A549 (cell line): ENCODE data around the gene ALPG. TPM values are rescaled to one million over a fixed set of nuclear protein-coding genes. Genes with fewer than 3 reads are reported as not detected.
"Not testable (repeated sequence)": the region's sequence is repeated elsewhere in the genome, so short reads cannot be mapped to it uniquely, and the experiment has no call there.

Experiments used
- ATAC-seq, 2 experiments: fragments of 200-7000 bp in 1 of 2; fragments of >200 bp in 1 of 2; cut with Nextera tagmentation in 1 of 2; cut with Tn5 transposase in 1 of 2; 3 replicates each; pipeline versions ENCODE4 v1.8.0 to v1.9.1; 2018 to 2020; ENCODE audit warnings: mild to moderate bottlenecking in 1 of 2, moderate library complexity in 1 of 2
- CTCF ChIA-PET: fragments of 300-600 bp; sonication (Branson Sonifier 250); formaldehyde crosslinking; extraction: SDS; loops from one replicate; lab custom pipeline; 2021; ENCODE audit warnings: antibody characterized with exemption, inconsistent platforms; lab: Yijun Ruan, JAX
- POLR2A ChIA-PET: fragments of 350-600 bp; formaldehyde crosslinking; extraction: SDS; loops from one replicate; lab custom pipeline; 2021; ENCODE audit warnings: antibody characterized with exemption, inconsistent platforms; lab: Yijun Ruan, JAX
- DNase-seq, 2 experiments: peaks; one replicate each; pipeline versions ENCODE4 v3.0.0 to v3.0.0-alpha.2; 2011 to 2016; ENCODE audit warnings: low read depth in 1 of 2, low spot score in 1 of 2
- FAIRE-seq: peaks from 2 replicates; lab custom pipeline; 2011; peaks lifted over from hg19 to GRCh38; lab: Jason Lieb, UNC
- H3K27ac ChIP-seq, 2 experiments: fragments of >200 bp; sonication (Bioruptor Twin); formaldehyde crosslinking; 3 replicates each; pipeline ENCODE4 v1.5.1; 2016 to 2017
- H3K4me1 ChIP-seq: fragments of >200 bp; sonication (Bioruptor Twin); formaldehyde crosslinking; 3 replicates; pipeline ENCODE4 v1.6.1; 2016
- H3K4me2 ChIP-seq: fragments of >200 bp; sonication (Bioruptor Twin); formaldehyde crosslinking; 3 replicates; pipeline ENCODE4 v1.6.1; 2016
- H3K4me3 ChIP-seq: fragments of >200 bp; sonication (Bioruptor Twin); formaldehyde crosslinking; 3 replicates; pipeline ENCODE4 v1.5.1; 2016
- H3K9me3 ChIP-seq: fragments of >200 bp; sonication (Bioruptor Twin); formaldehyde crosslinking; 3 replicates; pipeline ENCODE4 v1.6.1; 2016
- ESRRA ChIP-seq: fragments of 150-350 bp; IDR thresholded peaks from 2 replicates; pipeline ENCODE4 v1.6.1; 2014; ENCODE audit warnings: mild to moderate bottlenecking, low read length, borderline replicate concordance
- HDAC2 ChIP-seq: fragments of 200-600 bp; sonication (generic); IDR thresholded peaks from 2 replicates; pipeline ENCODE4 v1.6.1; 2016
- JUN ChIP-seq, 2 experiments: fragments of >200 bp; sonication (Bioruptor Twin); formaldehyde crosslinking; IDR thresholded peaks; 2 replicates in 1 of 2; 3 replicates in 1 of 2; pipeline ENCODE4 v1.6.1; 2016 to 2017
- KDM5A ChIP-seq: fragments of 200-600 bp; sonication (generic); IDR thresholded peaks from 2 replicates; pipeline ENCODE4 v1.6.1; 2016; ENCODE audit warnings: antibody characterized with exemption, mild to moderate bottlenecking
- MYC ChIP-seq: IDR thresholded peaks from 2 replicates; pipeline ENCODE4 v1.6.1; 2012; ENCODE audit warnings: mild to moderate bottlenecking, inconsistent platforms, low read length, improper control_type of control experiment, borderline replicate concordance
- POLR2A ChIP-seq: IDR thresholded peaks from 2 replicates; pipeline ENCODE4 v1.6.1; 2012; ENCODE audit warnings: mild to moderate bottlenecking, low read length
- RCOR1 ChIP-seq: fragments of 150-350 bp; IDR thresholded peaks from 2 replicates; pipeline ENCODE4 v1.6.1; 2014; ENCODE audit warnings: antibody characterized with exemption, low read length, low read depth
- TFCP2L1 ChIP-seq: fragments of 250-450 bp; sonication (Bioruptor Pico); IDR thresholded peaks from 2 replicates; pipeline ENCODE4 v1.5.0; 2021; ENCODE audit warnings: mild to moderate bottlenecking
- TP53 ChIP-seq: fragments of 250-450 bp; sonication (Bioruptor Pico); IDR thresholded peaks from 2 replicates; pipeline ENCODE4 v1.5.0; 2021; ENCODE audit warnings: mild to moderate bottlenecking, moderate library complexity
- ZNF302 ChIP-seq: fragments of 250-450 bp; sonication (Bioruptor Pico); IDR thresholded peaks from 2 replicates; pipeline ENCODE4 v1.9.0; 2021; ENCODE audit warnings: inconsistent platforms, mild to moderate bottlenecking, moderate library complexity
- WGBS: methylation state at CpG from one replicate; pipeline ENCODE4 v1.1.6; 2017; ENCODE audit errors: missing lambda C conversion rate; 5-methylcytosine and 5-hydroxymethylcytosine counted together
- polyA plus RNA-seq, 4 experiments: library from polyadenylated mRNA; depleted of rRNA in 3 of 4; stranded (reverse); fragments of >200 nt; fragmentation: RNase III in 1 of 4; extraction: RNeasy Plus Mini Kit Qiagen cat#74134 plus additional on column Dnase treatment in 1 of 4; gene quantifications; 2 replicates in 3 of 4; 3 replicates in 1 of 4; pipeline ENCODE4 v1.2.3, GENCODE V29; 2011 to 2017
- TF ChIP-seq, protein P1 (sequence below): IDR thresholded peaks from 2 replicates; pipeline ENCODE4 v1.6.1; 2012

ALPG gene
- polyA plus RNA-seq, 2 of the 4 experiments (the other 2 are of a cell fraction) = 0.04 to 0.18 TPM

DNA sequence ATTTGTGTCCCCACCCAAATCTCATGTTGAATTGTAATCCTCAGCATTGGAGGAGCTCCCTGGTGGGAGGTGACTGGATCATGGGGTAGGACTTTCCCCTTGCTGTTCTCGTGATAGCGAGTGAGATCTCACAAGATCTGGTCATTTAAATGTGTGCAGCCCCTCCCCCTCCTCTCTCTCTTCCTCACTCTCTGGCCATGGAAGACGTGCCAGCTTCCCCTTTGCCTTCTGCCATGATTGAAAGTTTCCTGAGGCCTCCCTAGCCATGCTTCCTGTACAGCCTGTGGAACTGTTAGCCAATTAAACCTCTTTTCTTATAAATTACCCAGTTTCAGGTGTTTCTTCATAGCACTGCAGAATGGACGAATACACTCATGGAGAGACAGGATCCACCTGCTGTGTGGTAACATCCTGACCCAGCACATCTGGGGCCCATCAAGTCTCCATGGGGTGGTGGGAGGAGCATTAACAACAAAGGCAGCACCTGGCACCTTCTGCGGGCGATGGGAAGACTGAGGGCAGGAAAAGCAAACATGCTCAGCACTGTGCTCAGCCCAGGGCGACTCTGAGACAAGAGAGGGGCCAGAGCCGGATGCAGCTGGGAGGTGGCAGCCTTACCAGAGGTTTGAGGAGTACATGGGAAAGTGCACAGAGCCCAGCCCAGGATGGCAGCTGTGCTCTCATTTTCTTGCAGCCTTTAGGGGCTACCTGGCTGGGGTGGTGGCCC lies 44.3 kb upstream of the ALPG start:
- Histone ChIP-seq H3K4me3 (no peak overlapping the region), H3K4me1 (peaks cover 4% of the 10 kb centered on the region; the same call in 2 of the 3 replicates), H3K9me3 (no peaks in the 10 kb centered on the region), H3K4me2 (no peak overlapping the region), H3K27ac (no peak overlapping the region)
- TF ChIP-seq KDM5A = no peak
- TF ChIP-seq JUN (IDR thresholded peaks at IDR 0.05) = no peak
- TF ChIP-seq RCOR1 = no peak
- no peak for TF ChIP-seq POLR2A
- TF ChIP-seq, protein P1, sequence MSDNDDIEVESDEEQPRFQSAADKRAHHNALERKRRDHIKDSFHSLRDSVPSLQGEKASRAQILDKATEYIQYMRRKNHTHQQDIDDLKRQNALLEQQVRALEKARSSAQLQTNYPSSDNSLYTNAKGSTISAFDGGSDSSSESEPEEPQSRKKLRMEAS = no peak
- no peak for TF ChIP-seq HDAC2
- no peak for TF ChIP-seq TP53 (CRISPR knock-in tag)
- TF ChIP-seq TFCP2L1 (CRISPR knock-in tag) = no peak
- TF ChIP-seq MYC = no peak
- DNase-seq = no peak
- ChIA-PET CTCF (interaction anchor here (0.9 to 3.8 kb wide), 8 partner anchors 16 to 456 kb away, joined by 3 to 18 read pairs (median 3); partner anchors contain the start of gene ALPP), POLR2A (no interaction called here)
- no peak for ATAC-seq
- no peak for FAIRE-seq
- 78% methylated on average over 8 of the region's 8 CpGs for WGBS

DNA sequence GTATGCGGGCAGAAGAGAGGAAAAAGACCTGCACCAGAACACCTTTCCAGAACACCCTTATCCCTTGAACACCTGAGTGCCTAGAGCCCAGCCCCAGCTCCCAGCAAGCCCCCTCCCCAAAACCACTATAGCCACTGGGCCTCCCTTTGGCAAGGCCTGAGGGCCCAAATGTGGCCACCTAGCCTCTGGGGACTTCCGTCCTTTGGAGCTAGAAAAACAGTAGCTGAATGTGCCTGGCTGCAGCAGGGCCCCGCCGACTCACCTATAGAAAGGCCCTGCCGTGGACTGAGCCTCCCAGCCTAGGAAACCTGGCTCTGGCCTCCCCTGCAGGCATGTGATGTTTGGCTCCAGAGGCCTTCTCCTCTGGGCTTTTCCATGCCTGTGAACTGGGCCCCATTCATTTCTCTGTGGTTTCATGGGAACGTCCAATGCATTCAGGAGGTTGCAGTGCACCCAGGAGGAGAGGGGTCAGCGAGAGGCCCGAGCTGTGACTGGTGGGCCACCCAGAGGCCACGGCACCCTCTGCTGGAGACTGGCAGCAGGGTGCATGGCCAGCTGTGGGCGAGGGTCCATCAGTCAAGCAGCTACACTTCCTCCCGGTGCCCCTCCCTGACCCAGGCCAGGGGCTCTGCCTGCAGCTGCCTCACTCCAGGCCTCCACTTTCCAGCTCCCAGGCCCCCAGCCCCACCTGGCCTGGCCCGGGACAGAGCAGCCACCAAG lies 43.4 kb upstream of the ALPG start:
- WGBS = 77% methylated on average over 11 of the region's 12 CpGs
- peaks cover 10% of the 10 kb centered on the region; the same call in 2 of the 3 replicates for H3K4me1 ChIP-seq
- DNase-seq, FAIRE-seq, H3K9me3 ChIP-seq, ATAC-seq, POLR2A ChIA-PET, H3K4me2 ChIP-seq, H3K4me3 ChIP-seq, H3K27ac ChIP-seq: not testable (repeated sequence)
- CTCF ChIA-PET = interaction anchor here (0.9 to 3.8 kb wide), 8 partner anchors 15 to 457 kb away, joined by 3 to 18 read pairs (median 3); partner anchors contain the start of gene ALPP

DNA sequence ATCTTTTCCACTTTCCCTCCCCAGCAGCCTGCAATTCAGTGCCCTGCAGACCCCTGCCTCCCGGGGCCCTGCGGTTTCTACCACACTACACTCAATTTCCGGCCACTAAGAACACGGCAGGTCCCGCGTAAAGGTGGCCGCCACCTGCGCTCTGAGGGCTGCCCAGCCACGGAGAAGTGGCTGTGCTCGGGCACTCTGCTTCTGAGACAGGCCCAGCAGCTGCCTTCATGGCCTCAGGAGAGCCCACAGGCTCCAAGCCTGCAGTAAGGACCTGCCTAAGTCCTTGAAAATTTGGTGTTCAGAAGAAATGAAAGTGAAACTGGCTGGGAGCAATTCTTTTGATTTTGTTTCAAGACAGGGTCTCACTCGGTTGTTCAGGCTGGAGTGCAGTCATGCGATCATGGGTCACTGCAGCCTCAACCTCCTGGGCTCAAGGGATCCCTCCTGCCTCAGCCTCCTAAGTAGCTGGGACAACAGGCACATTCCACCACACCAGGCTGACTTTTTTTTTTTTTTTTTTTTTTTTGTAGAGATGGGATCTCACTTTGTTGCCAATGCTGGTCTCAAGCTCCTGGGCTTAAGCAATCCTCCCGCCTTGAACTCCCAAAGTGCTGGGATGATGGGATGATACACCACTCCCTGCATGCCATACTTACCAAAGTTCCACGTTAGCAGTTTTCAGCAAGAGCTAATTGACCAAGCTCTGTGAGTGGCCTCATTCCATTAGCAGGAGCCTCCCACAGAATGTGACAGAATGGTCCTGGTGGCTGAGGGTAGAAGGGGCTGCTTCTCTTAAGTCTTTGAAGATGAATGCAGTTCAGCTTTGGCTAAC lies 42.6 kb upstream of the ALPG start:
- Histone ChIP-seq H3K27ac (no peak overlapping the region), H3K4me1 (peaks cover 16% of the 10 kb centered on the region; the same call in 2 of the 3 replicates), H3K9me3 (no peaks in the 10 kb centered on the region), H3K4me2 (no peak overlapping the region), H3K4me3 (no peak overlapping the region)
- CTCF ChIA-PET = interaction anchor here (0.8 to 3.8 kb wide), 8 partner anchors 14 to 463 kb away, joined by 3 to 18 read pairs (median 4); partner anchors contain the start of gene ALPP
- TF ChIP-seq, protein P1 = no peak
- TF ChIP-seq KDM5A (no peak), ESRRA (no peak), ZNF302 (CRISPR knock-in tag) (no peak)
- ATAC-seq = no peak
- no peak for DNase-seq
- FAIRE-seq = no peak
- POLR2A ChIA-PET = no interaction called here
- WGBS = 77% methylated on average over 6 of the region's 14 CpGs

DNA sequence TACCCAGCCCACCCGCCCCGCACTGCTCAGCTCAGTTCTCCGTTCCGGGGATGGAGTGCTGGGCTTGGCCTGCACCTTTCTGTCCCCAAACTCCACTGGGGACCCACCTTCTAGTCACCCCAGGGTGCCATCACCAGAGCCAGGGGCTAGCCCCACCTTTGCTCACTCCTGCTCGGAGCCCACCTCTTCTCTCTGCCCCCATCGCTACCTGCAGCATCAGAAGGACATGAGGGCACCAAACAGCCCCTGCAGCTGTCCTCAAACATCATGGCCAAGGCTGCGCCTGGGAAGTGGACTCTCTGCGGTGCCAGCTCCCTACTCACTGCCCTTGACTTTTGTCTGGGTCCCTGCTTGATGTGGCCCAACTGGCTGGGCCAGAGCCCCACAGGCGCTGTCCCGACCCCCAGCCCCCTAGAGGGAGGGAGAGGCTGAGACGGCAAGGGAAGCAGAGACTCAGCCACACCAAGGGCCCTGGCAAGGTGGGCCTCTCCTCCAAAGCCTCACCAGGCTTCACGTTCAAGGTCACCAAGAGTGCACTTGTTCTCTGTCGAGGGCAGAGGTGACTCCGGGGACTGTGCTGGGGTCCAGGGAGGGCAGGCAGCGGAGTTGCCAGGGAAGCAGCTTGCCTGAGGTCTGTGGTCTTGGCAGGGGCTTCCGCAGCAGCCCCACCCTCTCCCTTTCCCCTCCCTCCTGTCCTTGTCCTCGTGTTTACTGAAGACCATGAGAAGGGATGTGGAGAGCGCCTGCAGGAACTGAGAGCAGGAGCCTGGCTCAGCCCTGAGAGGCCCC lies 41.6 kb upstream of the ALPG start:
- H3K4me3 ChIP-seq, FAIRE-seq, H3K4me2 ChIP-seq, ATAC-seq, DNase-seq, H3K27ac ChIP-seq, H3K9me3 ChIP-seq, POLR2A ChIA-PET: not testable (repeated sequence)
- H3K4me1 ChIP-seq = peaks cover 16% of the 10 kb centered on the region; the same call in 2 of the 3 replicates
- CTCF ChIA-PET = interaction anchor here (0.7 to 3.8 kb wide), 14 partner anchors 12 to 482 kb away, joined by 3 to 18 read pairs (median 3); no protein-coding TSS in a partner anchor
- WGBS = 82% methylated on average over 14 of the region's 18 CpGs
